ENCODE measurements around the gene COL18A1. TPM values are rescaled to one million over a fixed set of nuclear protein-coding genes. Genes with fewer than 3 reads are reported as not detected.
A peak's percentile ranks its signal among the peaks of the same experiment; 100 is the strongest.

Gene COL18A1
- polyA plus RNA-seq, 2 of the 4 experiments (the other 2 are of a cell fraction) = 17.3 to 88.4 TPM

DNA sequence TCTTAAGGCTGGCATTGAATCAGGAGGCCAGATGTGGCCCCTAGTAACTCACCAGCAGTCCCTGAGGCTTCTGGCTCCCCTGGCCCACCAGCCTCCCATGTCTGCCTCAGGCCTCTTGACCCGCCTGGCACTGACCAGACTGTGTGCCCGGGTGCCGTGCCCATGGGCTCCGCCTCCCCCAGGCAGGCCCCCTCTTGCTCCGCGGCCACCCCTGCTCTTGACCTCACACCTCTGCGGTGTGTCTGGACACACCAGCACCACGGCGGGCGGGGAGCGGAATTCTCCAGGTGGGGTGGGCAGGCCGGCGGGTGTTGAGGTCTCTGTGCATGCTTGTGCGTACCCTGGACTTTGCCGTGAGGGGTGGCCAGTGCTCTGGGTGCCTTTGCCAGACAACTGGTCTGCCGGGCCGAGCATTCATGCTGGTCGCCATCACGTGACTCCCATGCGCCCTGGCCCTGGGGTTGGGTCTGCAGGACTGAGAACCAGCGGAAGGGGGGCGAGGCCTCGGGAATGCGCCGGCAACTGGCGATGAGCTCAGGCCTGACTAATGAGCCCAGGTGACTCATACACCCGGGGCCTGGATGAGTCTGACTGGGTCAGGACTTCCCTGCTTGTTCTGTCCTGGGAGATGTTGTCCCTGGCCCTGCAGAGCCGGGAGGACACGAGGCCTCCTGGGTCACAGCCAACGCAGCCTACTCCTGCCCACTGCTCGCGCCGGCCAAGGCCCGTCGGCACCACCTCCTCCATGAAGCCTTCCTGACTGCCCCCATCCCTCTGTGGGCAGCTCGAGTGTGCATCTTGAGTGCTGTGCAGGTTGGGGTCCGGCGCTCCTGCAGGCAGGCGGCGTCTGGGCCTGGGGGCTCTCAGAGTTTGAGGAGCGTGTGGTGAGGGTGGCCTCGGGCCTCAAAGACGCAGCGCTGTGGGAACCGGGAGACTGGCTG, 22.6 kb downstream of the COL18A1 start (continued):
- TF ChIP-seq, protein P1, sequence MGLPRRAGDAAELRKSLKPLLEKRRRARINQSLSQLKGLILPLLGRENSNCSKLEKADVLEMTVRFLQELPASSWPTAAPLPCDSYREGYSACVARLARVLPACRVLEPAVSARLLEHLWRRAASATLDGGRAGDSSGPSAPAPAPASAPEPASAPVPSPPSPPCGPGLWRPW (IDR thresholded peaks at IDR 0.05) = no peak
- TF ChIP-seq, protein P2, sequence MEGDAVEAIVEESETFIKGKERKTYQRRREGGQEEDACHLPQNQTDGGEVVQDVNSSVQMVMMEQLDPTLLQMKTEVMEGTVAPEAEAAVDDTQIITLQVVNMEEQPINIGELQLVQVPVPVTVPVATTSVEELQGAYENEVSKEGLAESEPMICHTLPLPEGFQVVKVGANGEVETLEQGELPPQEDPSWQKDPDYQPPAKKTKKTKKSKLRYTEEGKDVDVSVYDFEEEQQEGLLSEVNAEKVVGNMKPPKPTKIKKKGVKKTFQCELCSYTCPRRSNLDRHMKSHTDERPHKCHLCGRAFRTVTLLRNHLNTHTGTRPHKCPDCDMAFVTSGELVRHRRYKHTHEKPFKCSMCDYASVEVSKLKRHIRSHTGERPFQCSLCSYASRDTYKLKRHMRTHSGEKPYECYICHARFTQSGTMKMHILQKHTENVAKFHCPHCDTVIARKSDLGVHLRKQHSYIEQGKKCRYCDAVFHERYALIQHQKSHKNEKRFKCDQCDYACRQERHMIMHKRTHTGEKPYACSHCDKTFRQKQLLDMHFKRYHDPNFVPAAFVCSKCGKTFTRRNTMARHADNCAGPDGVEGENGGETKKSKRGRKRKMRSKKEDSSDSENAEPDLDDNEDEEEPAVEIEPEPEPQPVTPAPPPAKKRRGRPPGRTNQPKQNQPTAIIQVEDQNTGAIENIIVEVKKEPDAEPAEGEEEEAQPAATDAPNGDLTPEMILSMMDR (IDR thresholded peaks at IDR 0.05) = no peak
- TF ChIP-seq, protein P3, sequence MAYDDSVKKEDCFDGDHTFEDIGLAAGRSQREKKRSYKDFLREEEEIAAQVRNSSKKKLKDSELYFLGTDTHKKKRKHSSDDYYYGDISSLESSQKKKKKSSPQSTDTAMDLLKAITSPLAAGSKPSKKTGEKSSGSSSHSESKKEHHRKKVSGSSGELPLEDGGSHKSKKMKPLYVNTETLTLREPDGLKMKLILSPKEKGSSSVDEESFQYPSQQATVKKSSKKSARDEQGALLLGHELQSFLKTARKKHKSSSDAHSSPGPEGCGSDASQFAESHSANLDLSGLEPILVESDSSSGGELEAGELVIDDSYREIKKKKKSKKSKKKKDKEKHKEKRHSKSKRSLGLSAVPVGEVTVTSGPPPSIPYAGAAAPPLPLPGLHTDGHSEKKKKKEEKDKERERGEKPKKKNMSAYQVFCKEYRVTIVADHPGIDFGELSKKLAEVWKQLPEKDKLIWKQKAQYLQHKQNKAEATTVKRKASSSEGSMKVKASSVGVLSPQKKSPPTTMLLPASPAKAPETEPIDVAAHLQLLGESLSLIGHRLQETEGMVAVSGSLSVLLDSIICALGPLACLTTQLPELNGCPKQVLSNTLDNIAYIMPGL (CRISPR knock-in tag; IDR thresholded peaks at IDR 0.05; ENCODE audit: borderline replicate concordance) = no peak
- TF ChIP-seq, protein P4, sequence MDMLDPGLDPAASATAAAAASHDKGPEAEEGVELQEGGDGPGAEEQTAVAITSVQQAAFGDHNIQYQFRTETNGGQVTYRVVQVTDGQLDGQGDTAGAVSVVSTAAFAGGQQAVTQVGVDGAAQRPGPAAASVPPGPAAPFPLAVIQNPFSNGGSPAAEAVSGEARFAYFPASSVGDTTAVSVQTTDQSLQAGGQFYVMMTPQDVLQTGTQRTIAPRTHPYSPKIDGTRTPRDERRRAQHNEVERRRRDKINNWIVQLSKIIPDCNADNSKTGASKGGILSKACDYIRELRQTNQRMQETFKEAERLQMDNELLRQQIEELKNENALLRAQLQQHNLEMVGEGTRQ (IDR thresholded peaks at IDR 0.05) = peak; percentile 91
- TF ChIP-seq CEBPB (IDR thresholded peaks at IDR 0.05) (no peak), HOXB5 (CRISPR knock-in tag; IDR thresholded peaks at IDR 0.05) (no peak), ESRRA (IDR thresholded peaks at IDR 0.05; ENCODE audit: borderline replicate concordance, low read length) (no peak), HEYL (CRISPR knock-in tag; IDR thresholded peaks at IDR 0.05) (no peak)

DNA sequence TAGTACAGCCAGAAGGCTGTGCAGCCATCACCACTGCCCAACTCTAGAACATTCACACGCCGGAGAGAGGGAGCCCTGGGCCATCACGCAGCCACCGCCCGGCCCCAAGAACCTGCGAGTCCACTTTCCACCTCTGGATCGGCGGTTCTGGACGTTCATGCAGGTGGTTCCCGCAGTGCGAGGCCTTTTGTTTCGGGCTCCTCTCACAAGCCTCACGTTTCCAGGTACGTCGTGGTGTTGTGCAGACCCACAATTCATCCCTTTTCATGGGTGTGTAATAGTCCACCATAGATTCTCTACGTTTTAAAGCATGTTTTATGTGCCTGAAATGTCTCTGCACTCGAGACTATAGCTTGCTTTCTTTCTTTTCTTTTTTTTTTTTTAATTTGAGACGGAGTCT, 23.6 kb downstream of the COL18A1 start:
- no peak overlapping the region for H3K4me3 ChIP-seq
- FAIRE-seq = no peak
- WGBS (ENCODE audit: missing lambda C conversion rate) = 96% methylated on average over 18 of the region's 18 CpGs
- peaks cover 53% of the 10 kb centered on the region for H3K4me1 ChIP-seq
- peak overlapping the region; percentile 84; the same call in 1 of the 3 replicates for H3K4me2 ChIP-seq
- no peaks in the 10 kb centered on the region for H3K9me3 ChIP-seq
- no peak for ATAC-seq
- peak overlapping the region; percentile 97 to 98 for H3K27ac ChIP-seq
- TF ChIP-seq HOXB13 (CRISPR knock-in tag; IDR thresholded peaks at IDR 0.05; ENCODE audit: low read depth) (no peak), ZSCAN20 (CRISPR knock-in tag; IDR thresholded peaks at IDR 0.05) (no peak), ZFP36 (IDR thresholded peaks at IDR 0.05; ENCODE audit: borderline replicate concordance, partially characterized antibody) (no peak), NFE2L2 (conservative IDR thresholded peaks at IDR 0.05; ENCODE audit: low read length) (no peak), PHF8 (IDR thresholded peaks at IDR 0.05; ENCODE audit: borderline replicate concordance, low read depth) (no peak), RCOR1 (IDR thresholded peaks at IDR 0.05; ENCODE audit: low read depth, low read length) (no peak), JUN (IDR thresholded peaks at IDR 0.05) (no peak), ZNF302 (CRISPR knock-in tag; IDR thresholded peaks at IDR 0.05) (no peak), NPAS2 (CRISPR knock-in tag; IDR thresholded peaks at IDR 0.05; ENCODE audit: borderline replicate concordance) (no peak), TFCP2L1 (CRISPR knock-in tag; IDR thresholded peaks at IDR 0.05) (no peak), FOXS1 (CRISPR knock-in tag; IDR thresholded peaks at IDR 0.05) (no peak), POLR2A (IDR thresholded peaks at IDR 0.05; ENCODE audit: low read length) (no peak), EHMT2 (IDR thresholded peaks at IDR 0.05; ENCODE audit: low read depth) (no peak)
- TF ChIP-seq, protein P5, sequence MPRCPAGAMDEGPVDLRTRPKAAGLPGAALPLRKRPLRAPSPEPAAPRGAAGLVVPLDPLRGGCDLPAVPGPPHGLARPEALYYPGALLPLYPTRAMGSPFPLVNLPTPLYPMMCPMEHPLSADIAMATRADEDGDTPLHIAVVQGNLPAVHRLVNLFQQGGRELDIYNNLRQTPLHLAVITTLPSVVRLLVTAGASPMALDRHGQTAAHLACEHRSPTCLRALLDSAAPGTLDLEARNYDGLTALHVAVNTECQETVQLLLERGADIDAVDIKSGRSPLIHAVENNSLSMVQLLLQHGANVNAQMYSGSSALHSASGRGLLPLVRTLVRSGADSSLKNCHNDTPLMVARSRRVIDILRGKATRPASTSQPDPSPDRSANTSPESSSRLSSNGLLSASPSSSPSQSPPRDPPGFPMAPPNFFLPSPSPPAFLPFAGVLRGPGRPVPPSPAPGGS (IDR thresholded peaks at IDR 0.05) = no peak
- TF ChIP-seq, protein P6, sequence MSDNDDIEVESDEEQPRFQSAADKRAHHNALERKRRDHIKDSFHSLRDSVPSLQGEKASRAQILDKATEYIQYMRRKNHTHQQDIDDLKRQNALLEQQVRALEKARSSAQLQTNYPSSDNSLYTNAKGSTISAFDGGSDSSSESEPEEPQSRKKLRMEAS (IDR thresholded peaks at IDR 0.05) = no peak
- TF ChIP-seq, protein P2 (IDR thresholded peaks at IDR 0.05) = no peak
- TF ChIP-seq, protein P7, sequence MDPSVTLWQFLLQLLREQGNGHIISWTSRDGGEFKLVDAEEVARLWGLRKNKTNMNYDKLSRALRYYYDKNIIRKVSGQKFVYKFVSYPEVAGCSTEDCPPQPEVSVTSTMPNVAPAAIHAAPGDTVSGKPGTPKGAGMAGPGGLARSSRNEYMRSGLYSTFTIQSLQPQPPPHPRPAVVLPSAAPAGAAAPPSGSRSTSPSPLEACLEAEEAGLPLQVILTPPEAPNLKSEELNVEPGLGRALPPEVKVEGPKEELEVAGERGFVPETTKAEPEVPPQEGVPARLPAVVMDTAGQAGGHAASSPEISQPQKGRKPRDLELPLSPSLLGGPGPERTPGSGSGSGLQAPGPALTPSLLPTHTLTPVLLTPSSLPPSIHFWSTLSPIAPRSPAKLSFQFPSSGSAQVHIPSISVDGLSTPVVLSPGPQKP (IDR thresholded peaks at IDR 0.05; ENCODE audit: low read depth, low read length) = no peak
- TF ChIP-seq, protein P3 (CRISPR knock-in tag; IDR thresholded peaks at IDR 0.05; ENCODE audit: borderline replicate concordance) = no peak
- CTCF ChIA-PET = interaction anchor here (1.3 to 3.0 kb wide), 3 partner anchors 11 to 137 kb away, joined by 5 to 13 read pairs (median 13); no protein-coding TSS in a partner anchor
- POLR2A ChIA-PET = interaction anchor here (1.0 kb wide), 1 partner anchor 98 kb away, joined by 3 read pairs; no protein-coding TSS in a partner anchor
- DNase-seq (ENCODE audit: low read depth in 1 of 2, low spot score in 1 of 2) = no peak

Measured in A549 (cell line).